Breast epithelium (tissue), 4 donors: ENCODE results near the gene SH3BP5. TPM values are rescaled to one million over a fixed set of nuclear protein-coding genes. Genes with fewer than 3 reads are reported as not detected.

Experiments
- DNase-seq, 2 donors: peaks; one replicate each; pipeline ENCODE4 v3.0.0-alpha.2; 2019; ENCODE audit warnings: low spot score in 2 of 2
- H3K27ac ChIP-seq, 2 donors: fragments of 200-600 bp; sonication (generic) in 1 of 2; one replicate each; pipeline ENCODE4 v1.5.1; 2016 to 2019; ENCODE audit warnings: mild to moderate bottlenecking in 1 of 2
- H3K27me3 ChIP-seq, 2 donors: fragments of 200-600 bp; sonication (generic) in 1 of 2; one replicate each; pipeline versions ENCODE4 v1.5.1 to v1.6.0; 2017 to 2019; ENCODE audit warnings: control low read depth in 1 of 2, mild to moderate bottlenecking in 1 of 2
- H3K36me3 ChIP-seq: fragments of 200-600 bp; one replicate; pipeline ENCODE4 v1.5.1; 2019
- H3K4me1 ChIP-seq, 2 donors: fragments of 200-600 bp; sonication (generic); one replicate each; pipeline ENCODE4 v1.5.1; 2016 to 2019; ENCODE audit warnings: control low read depth in 1 of 2
- H3K4me3 ChIP-seq, 3 donors: fragments of 200-600 bp; sonication (generic); 1 replicate in 2 of 3; 2 replicates in 1 of 3; pipeline ENCODE4 v1.5.1; 2016 to 2019; ENCODE audit warnings: mild to moderate bottlenecking in 3 of 3, moderate library complexity in 2 of 3
- H3K9me3 ChIP-seq, 2 donors: fragments of 200-600 bp; sonication (generic) in 1 of 2; one replicate each; pipeline ENCODE4 v1.5.1; 2016 to 2019; ENCODE audit warnings: control low read depth in 1 of 2
- POLR2A ChIP-seq: fragments of 450-650 bp; IDR thresholded peaks from one replicate; pipeline ENCODE4 v1.6.1; 2016; ENCODE audit warnings: antibody characterized with exemption, mild to moderate bottlenecking, moderate library complexity
- POLR2AphosphoS5 ChIP-seq, 3 donors: sonication (generic); formaldehyde crosslinking; IDR thresholded peaks; one replicate each; pipeline ENCODE4 v1.6.1; 2017; ENCODE audit warnings: antibody characterized with exemption in 3 of 3
- intact Hi-C: fragments of 100-400 bp; cut with DNase I; formaldehyde crosslinking; loops from one replicate; pipeline ENCODE4 v1.15.1; 2023; ENCODE audit warnings: low total_unique reads
- total RNA-seq, 3 donors: library from RNA; depleted of rRNA; stranded (reverse); fragments of >200 nt; gene quantifications; one replicate each; pipeline ENCODE4 v1.1.0, GENCODE V29; 2016
- TF ChIP-seq, protein P1 (sequence below), 3 donors: fragments of 450-650 bp; IDR thresholded peaks; one replicate each; pipeline ENCODE4 v1.5.1; 2016 to 2017; ENCODE audit warnings: antibody characterized with exemption in 3 of 3, mild to moderate bottlenecking in 3 of 3, moderate library complexity in 3 of 3

Gene SH3BP5
- total RNA-seq, 3 donors from 2014 or later = 56.9 to 96.2 (median 83.2) TPM

- intact Hi-C loops = no loop called here
- Histone ChIP-seq H3K36me3 (no peaks in the 10 kb centered on the region), H3K4me1 (no peaks in the 10 kb centered on the region), H3K9me3 (peaks cover 10 to 19% of the 10 kb centered on the region in 2 donors), H3K27ac (no peak overlapping the region), H3K27me3 (no peaks in the 10 kb centered on the region), H3K4me3 (no peak overlapping the region)
- no peak for TF ChIP-seq POLR2AphosphoS5 (IDR thresholded peaks at IDR 0.05)
- no peak for DNase-seq
These were observed 14.8 kb upstream of the SH3BP5 start for GRCh38 chr3:15347063-15347736.

DNA sequence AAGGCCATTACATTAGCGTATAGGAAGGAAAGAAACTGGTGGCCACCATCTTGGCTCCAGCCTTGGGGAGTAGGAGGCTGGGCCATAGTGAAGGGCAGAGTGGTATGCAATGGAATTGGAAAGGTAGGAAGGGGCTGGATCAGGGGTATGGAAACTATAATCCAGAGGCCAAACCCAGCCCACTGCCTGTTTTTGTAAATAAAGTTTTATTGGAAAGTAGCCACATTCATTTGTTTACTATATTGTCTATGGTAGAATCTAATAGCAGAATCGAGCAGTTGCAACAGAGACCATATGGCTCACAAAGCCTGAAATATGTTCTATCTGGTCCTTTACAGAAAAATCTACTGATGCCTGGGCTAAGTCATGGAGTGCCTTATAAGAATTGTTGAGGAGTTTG is 14.1 kb upstream of the SH3BP5 start:
- Histone ChIP-seq H3K27ac (no peak overlapping the region), H3K36me3 (no peaks in the 10 kb centered on the region), H3K4me1 (no peaks in the 10 kb centered on the region), H3K27me3 (no peaks in the 10 kb centered on the region), H3K4me3 (no peak overlapping the region), H3K9me3 (peaks cover 6 to 15% of the 10 kb centered on the region in 2 donors)
- TF ChIP-seq, protein P1, sequence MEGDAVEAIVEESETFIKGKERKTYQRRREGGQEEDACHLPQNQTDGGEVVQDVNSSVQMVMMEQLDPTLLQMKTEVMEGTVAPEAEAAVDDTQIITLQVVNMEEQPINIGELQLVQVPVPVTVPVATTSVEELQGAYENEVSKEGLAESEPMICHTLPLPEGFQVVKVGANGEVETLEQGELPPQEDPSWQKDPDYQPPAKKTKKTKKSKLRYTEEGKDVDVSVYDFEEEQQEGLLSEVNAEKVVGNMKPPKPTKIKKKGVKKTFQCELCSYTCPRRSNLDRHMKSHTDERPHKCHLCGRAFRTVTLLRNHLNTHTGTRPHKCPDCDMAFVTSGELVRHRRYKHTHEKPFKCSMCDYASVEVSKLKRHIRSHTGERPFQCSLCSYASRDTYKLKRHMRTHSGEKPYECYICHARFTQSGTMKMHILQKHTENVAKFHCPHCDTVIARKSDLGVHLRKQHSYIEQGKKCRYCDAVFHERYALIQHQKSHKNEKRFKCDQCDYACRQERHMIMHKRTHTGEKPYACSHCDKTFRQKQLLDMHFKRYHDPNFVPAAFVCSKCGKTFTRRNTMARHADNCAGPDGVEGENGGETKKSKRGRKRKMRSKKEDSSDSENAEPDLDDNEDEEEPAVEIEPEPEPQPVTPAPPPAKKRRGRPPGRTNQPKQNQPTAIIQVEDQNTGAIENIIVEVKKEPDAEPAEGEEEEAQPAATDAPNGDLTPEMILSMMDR (IDR thresholded peaks at IDR 0.05) = no peak
- no peak for TF ChIP-seq POLR2AphosphoS5 (IDR thresholded peaks at IDR 0.05)
- no peak for TF ChIP-seq POLR2A
- intact Hi-C loops = no loop called here
- no peak for DNase-seq

- Histone ChIP-seq H3K27ac (no peak overlapping the region), H3K27me3 (no peaks in the 10 kb centered on the region), H3K9me3 (peaks cover 4 to 7% of the 10 kb centered on the region in 2 donors), H3K4me1 (no peaks in the 10 kb centered on the region), H3K4me3 (no peak overlapping the region), H3K36me3 (no peaks in the 10 kb centered on the region)
- TF ChIP-seq POLR2A (no peak), POLR2AphosphoS5 (IDR thresholded peaks at IDR 0.05) (no peak)
- TF ChIP-seq, protein P1 (IDR thresholded peaks at IDR 0.05) = no peak
- intact Hi-C loops = no loop called here
- DNase-seq = no peak
These were observed 13.3 kb upstream of the SH3BP5 start for GRCh38 chr3:15345608-15346137.

DNA sequence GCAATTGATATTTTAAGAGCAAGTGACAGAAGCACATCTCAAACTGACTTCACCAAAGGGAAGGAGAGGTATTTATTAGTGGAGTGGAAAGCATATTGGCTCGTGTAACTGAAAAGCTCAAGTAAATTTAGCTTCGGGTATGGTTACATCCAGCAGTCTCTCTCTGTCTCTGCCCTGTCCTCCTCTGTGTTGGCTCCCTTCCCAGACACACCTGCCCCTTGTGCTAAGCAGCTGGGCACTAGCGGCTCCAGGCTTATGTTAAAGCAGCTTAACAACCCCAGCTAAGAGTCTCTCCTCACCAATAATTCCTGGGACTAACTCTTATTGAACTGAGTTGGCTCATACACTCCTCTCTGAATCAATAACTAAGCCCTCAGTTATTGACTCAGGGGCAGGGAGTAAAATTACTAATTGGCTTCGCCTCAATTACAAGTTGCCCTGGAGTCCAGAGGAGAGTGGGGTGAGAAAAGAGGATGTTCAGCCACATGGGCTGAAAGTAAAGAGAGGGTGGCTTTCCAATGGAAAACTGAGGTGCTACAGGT is 12.8 kb upstream of the SH3BP5 start:
- intact Hi-C loops = no loop called here
- H3K9me3 ChIP-seq = peaks cover 3 to 4% of the 10 kb centered on the region in 2 donors
- TF ChIP-seq, protein P1 (IDR thresholded peaks at IDR 0.05) = no peak
- TF ChIP-seq POLR2AphosphoS5 (IDR thresholded peaks at IDR 0.05) (no peak), POLR2A (no peak)
- no peaks in the 10 kb centered on the region for H3K36me3 ChIP-seq
- DNase-seq = no peak
- H3K4me1 ChIP-seq = no peaks in the 10 kb centered on the region
- no peak overlapping the region for H3K4me3 ChIP-seq
- H3K27me3 ChIP-seq = no peaks in the 10 kb centered on the region
- no peak overlapping the region for H3K27ac ChIP-seq

DNA sequence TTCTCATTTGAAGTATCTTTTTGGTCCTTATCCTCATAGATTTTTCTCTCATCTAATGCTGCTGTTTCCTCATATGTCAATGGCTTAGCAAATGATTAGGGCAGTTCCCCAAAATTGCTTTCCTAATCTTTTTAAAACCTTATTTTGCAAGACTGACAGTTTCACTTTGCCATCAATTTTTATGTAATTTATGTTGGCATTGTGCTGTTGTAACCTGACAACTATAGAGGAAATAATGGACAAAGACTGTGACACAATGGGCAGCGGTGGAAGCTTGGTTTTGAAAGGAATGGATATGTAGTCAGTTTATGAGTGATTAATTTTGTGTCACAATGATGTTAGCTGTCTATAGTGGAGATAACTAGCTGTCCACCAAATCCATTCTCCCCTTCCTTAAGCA is 10.6 kb upstream of the SH3BP5 start:
- intact Hi-C loops = no loop called here
- DNase-seq = no peak
- H3K4me1 ChIP-seq = no peaks in the 10 kb centered on the region
- no peak overlapping the region for H3K27ac ChIP-seq
- no peak for TF ChIP-seq POLR2A
- TF ChIP-seq, protein P1 (IDR thresholded peaks at IDR 0.05) = no peak
- TF ChIP-seq POLR2AphosphoS5 (IDR thresholded peaks at IDR 0.05) = no peak
- H3K27me3 ChIP-seq = no peaks in the 10 kb centered on the region
- no peak overlapping the region for H3K4me3 ChIP-seq
- H3K9me3 ChIP-seq = peaks cover 3 to 4% of the 10 kb centered on the region in 2 donors
- H3K36me3 ChIP-seq = no peaks in the 10 kb centered on the region
